PC-9 (cell line): ENCODE results near the gene SMOC2.

Experiments
- EZH2 ChIP-seq: fragments of 200-600 bp; sonication (generic); IDR thresholded peaks from 2 replicates; pipeline ENCODE4 v1.8.0; 2017; ENCODE audit warnings: antibody characterized with exemption, low read depth
- TF ChIP-seq, protein P1 (sequence below): fragments of 200-600 bp; sonication (generic); conservative IDR thresholded peaks from 2 replicates; pipeline ENCODE4 v1.6.1; 2017; ENCODE audit warnings: mixed run types, antibody characterized with exemption, mild to moderate bottlenecking, moderate library complexity

DNA sequence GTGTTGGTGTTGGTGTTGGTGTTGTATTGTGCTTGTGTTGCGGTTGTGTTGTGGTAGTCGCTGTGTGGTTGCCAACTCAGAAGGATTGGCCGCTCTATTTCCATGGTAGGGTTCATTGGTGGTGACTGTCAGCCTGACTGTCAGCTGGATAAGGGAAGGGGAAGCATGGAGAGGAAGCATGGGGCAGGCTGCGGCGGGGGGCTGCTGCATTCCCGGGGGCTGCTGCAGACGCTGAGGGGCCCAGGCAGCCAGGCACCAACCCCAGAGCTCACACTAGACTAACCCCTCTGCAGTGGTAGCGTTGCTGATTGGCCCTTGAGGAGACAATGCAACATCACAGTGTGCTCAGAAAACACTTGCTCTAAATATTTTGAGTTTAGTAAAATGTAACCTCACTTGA, 199.2 kb downstream of the SMOC2 start:
- TF ChIP-seq, protein P1, sequence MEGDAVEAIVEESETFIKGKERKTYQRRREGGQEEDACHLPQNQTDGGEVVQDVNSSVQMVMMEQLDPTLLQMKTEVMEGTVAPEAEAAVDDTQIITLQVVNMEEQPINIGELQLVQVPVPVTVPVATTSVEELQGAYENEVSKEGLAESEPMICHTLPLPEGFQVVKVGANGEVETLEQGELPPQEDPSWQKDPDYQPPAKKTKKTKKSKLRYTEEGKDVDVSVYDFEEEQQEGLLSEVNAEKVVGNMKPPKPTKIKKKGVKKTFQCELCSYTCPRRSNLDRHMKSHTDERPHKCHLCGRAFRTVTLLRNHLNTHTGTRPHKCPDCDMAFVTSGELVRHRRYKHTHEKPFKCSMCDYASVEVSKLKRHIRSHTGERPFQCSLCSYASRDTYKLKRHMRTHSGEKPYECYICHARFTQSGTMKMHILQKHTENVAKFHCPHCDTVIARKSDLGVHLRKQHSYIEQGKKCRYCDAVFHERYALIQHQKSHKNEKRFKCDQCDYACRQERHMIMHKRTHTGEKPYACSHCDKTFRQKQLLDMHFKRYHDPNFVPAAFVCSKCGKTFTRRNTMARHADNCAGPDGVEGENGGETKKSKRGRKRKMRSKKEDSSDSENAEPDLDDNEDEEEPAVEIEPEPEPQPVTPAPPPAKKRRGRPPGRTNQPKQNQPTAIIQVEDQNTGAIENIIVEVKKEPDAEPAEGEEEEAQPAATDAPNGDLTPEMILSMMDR: no peak
- TF ChIP-seq EZH2: no peak
